Activated CD8-positive, alpha-beta memory T cell treated with anti-CD3 and anti-CD28 coated beads for 48 hours (primary cell): ENCODE measurements around the gene PPP1R9B.

ENCODE experiments used
- DNase-seq, 3 experiments: peaks; one replicate each; pipeline ENCODE4 v3.0.0-alpha.2; 2020; ENCODE audit warnings: low read depth in 2 of 3, low spot score in 2 of 3

PPP1R9B gene

DNA sequence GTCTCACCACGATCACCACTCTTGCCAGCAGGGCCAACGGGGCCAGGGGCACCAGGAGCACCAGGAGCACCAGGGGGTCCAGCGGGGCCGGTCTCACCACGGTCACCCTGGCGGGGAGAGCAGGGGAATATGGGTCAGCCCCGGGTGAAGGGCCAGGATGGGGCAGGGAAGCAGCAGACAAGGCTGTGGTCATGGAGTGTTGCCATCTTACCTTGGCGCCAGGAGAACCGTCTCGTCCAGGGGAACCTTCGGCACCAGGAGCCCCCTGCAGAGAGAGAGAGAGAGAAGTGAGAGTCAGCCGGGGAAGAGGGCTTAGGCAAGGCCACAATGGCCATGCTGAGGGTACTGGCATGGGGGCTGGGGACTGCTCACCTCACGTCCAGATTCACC is 38.0 kb upstream of the PPP1R9B start:
- DNase-seq: no peak

DNA sequence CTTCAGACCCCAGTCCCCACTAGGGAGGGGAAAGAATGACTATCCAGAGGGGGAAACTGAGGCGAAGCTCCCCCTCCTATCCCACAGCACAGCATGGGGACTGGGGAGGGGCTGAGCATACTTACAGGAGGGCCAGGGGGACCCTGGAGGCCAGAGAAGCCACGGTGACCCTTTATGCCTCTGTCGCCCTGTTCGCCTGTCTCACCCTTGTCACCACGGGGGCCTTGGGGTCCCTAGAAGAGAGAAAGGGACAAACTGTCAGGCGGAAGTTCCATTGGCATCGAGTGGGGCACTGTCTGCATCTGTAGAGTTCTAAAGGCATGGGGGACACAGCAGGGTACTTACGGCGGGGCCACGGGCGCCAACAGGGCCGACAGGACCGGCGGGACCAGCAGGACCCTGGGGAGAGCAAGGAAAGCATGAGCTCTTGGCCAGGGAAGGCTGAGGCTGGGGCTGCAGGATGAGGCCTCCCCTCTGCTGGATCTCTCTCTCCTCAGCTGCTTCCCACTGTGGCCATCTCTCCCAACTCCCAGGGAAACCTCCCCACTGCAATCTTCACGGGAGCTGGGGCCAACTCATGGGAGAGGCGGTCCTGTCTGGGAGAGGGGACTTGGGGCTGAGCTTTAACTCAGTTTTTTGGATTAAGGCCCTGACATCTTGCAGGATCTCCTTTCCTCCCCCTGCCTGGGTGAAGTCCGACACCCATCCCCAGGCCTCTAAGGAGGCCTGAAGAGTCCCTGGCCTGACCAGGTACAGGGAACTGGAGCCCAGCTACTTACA is 37.5 kb upstream of the PPP1R9B start:
- DNase-seq: no peak

DNA sequence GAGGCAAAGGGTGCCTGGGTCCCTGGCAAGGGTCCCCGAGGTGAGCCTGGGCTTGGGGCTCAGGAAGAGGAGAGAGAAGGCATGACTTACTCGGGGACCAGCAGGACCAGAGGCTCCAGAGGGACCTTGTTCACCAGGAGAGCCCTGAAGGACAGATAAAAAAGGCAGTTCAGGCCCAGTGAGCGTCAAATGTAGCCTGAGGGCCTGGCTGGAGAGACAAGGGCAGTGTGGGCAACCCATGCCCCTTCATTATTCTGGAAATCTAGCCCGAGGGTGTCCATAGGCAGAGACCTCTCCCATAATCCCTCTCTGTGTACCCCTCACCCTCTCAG is 36.9 kb upstream of the PPP1R9B start:
- DNase-seq: no peak

DNA sequence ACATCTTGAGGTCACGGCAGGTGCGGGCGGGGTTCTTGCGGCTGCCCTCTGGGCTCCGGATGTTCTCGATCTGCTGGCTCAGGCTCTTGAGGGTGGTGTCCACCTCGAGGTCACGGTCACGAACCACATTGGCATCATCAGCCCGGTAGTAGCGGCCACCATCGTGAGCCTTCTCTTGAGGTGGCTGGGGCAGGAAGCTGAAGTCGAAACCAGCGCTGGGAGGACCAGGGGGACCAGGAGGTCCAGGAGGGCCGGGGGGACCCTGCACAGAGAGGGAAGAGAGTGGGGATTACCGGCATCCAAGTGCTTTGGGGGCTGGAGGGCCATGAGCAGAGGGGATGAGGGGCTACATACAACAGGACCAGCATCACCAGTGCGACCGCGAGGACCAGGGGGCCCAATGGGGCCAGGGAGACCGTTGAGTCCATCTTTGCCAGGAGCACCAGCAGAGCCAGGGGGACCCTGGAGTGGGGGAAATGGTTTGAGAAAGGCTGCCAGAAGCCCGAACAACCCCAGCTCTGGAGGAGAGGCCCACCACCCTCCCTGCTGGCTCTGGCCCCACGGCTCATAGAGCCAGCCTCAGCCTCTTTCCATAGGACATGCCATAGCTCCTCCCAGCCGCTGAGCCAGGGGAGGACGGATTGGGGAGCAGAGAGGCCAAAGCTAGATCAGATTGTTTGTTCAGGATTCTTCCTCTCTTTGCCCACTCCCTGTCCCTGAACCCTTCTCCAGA is 36.4 kb upstream of the PPP1R9B start:
- no peak for DNase-seq

DNA sequence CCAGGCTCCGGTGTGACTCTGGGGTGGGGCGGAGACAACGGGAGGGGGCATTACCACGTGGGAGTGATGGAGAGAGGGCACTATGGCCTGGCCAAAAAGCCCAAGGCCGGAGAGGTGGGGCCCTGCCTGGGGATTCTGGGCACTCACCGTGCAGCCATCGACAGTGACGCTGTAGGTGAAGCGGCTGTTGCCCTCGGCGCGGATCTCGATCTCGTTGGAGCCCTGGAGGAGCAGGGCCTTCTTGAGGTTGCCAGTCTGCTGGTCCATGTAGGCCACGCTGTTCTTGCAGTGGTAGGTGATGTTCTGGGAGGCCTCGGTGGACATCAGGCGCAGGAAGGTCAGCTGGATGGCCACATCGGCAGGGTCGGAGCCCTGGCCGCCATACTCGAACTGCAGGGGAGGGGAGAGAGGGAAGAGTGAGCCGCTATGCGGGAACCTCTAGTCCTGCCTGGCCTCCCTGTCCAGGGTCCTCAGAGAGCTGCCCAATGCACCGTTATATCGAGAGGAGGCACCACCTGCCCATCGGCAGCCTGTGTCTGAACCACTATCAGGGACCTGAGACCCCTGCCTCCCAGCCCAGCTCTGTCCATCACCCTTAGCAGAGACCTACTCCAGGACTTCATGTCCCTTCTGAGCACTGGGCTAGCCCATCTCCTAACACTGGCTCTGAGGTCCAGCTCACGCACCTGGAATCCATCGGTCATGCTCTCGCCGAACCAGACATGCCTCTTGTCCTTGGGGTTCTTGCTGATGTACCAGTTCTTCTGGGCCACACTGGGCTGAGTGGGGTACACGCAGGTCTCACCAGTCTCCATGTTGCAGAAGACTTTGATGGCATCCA is 35.4 kb upstream of the PPP1R9B start:
- no peak for DNase-seq

DNA sequence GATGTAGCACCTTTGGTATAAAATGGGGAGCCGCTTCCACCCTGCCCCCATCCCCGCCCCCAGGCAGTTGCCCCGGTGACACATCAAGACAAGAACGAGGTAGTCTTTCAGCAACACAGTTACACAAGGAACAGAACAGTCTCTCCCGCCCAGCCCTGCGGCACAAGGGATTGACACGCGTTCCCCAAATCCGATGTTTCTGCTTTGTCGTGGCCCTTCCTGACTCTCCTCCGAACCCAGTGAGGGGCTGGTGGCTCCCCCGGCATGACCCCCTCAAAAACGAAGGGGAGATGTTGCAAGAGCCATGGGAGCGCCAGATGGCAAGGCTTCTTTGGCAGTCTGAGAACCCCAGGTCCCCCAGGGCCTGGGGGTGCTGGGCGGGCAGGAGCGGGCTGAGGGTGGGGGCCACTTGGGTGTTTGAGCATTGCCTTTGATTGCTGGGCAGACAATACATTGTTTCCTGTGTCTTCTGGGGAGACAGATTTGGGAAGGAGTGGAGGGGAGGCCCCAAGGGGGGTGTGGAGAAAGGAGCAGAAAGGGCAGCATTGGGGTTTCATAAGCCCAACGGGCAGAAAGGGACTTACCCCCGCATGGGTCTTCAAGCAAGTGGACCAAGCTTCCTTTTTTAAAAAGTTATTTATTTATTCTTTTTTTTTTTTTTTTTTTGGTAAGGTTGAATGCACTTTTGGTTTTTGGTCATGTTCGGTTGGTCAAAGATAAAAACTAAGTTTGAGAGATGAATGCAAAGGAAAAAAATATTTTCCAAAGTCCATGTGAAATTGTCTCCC is 34.3 kb upstream of the PPP1R9B start:
- DNase-seq: no peak

DNA sequence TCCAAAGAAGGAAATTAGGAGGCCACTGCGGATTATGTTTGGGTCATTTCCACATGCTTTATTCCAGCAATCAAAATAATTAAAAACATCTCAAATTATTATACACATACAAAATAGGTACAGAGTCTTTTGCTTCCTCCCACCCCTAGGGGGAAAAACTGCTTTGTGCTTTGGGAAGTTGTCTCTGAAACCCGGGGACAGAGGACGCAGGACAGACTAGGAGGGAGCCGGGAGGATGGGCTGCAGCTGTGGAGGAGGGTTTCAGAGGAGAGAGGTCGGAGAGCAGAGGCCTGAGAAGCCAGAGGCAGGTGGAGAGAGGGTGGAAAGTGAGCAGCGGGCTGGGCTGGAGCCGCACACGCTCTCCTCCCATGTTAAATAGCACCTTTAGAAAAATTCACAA is 33.6 kb upstream of the PPP1R9B start:
- DNase-seq: no peak

DNA sequence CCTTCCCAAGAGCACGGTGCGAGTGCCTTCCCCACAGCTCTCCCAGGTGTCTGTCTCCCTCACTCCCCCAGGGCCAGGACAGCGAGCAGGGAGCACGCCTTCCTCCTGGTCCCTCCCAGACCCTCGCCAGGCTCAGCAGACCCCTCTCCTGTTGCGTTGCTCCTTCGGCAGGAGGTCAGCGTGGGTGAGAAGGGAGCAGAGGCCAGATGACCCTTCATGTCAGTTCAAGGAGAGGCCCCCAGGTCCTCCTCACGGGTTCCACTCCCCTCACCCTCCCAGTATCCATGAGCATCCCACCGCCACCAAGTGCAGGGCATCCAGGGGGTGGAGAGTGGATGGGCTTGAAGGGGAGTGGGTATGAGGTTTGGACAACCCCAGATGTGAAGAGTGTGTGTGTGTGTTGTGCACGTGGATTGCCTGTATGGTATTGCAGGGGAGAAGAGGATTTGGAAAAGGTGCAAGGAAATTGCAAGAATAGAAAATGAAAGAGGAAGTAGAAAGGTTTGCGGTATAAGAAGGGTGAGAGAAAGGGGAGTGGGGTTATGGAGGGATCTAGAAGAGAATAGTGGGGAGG is 33.0 kb upstream of the PPP1R9B start:
- no peak for DNase-seq

DNA sequence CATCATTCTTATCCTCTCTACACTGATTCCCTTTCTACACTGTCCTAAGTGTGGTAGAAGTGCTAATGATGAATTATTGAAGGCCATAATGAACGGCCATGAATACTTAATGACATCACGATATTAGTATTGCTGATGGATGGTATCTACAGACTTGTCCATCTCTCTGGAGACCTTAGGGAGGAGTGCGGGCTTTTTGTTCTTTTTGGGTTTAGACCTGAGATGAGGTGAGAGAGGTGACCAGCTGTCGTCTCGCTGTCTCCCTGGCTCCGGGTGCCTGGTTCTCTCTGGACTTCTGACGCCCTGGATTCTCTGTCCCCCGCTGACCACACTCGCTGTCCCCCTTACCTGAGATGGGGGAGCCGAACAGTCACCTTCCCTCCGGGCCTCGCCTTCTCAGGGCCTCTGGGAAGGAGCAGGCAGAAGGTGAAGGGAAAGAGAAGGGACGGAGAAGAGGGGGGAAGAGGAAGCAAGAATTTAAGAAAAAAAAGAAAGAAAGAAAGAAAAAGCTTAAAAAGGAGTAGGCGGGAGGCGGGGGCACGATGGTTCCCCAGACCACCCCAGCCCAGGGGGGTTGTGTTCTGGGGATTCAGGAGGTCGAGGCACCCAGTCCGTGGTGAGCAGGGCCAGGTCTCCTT is 32.4 kb upstream of the PPP1R9B start:
- DNase-seq: no peak

DNA sequence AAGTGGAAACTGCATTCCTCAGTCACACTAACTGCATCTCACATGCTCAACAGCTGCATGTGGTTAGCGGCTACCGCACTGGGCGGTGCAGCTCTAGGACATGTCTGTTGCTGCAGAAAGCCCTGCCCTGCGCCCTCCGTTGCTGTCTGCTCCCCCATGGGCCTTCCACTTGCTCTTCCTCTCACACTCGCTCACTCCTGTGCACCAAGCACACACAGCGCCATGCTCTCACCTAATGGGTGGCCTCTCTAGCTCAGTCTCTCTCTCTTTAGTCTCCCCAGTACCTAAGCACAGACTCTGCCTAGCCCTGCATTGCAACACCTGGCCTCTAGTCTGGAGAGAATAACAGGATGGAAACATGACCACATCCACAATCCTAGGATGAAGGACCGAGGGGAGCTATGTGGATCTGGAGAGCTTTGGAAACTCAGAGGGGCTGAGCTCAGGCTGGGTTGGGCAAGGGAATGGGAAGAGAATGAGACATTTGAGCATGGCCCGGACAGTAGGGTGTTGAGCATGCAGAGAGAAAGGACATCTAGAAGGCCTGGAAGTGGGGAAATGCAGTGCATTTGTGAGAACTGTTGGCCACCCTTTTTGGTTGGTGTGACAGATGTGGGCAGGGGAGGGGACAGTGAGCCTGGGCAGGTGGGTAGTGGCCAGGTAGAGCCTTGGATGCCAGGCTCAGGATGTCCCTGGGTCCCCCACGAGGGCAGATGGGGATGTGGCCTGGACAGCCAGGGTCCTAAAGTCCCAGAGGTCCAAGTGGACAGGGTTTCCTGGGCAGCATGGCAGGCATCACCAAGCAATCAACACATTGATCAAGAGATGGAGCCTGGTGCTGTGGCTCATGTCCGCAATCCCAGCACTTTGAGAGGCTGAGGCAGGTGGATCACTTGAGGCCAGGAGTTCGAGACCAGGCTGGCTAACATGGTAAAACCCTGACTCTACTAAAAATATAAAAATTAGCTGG is 31.4 kb upstream of the PPP1R9B start:
- no peak for DNase-seq

DNA sequence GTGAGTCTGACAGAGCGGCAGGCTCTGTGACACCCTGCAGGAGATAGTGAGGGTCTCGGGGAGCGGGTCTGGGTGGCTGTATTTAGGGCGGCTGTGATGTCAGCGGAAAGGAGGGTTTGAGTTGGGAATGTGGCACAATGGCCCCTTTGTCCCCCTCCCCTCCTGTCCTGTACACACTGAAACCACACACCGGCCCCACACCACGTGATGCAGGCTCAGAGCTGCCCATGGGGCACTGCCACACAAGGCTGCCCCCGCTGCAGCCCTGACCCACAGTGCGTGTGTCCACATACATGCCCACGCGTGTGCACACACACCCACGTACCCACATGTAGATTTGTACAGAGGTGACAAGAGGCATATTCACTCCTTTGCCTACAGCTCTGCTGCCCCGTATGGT is 30.7 kb upstream of the PPP1R9B start:
- no peak for DNase-seq

DNA sequence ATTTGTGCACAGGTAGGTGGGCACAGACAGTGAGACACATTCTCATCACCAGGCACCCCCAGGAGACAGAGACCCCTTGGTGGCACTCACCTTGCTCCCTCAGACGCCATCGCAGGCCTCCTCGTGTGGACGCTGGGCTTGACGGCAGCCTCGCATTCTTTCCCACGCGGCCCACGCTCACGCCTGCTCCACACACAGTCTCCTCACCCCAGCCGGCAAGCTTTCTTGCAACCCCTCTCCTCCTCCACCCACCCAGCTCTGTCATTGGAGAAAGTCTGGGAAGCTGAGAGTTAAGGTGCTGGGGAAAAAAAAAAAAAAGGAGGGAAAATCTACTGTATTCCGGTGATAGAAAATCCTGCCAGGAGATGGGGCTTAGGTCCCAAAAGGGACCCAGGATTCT is 30.1 kb upstream of the PPP1R9B start:
- no peak for DNase-seq

DNA sequence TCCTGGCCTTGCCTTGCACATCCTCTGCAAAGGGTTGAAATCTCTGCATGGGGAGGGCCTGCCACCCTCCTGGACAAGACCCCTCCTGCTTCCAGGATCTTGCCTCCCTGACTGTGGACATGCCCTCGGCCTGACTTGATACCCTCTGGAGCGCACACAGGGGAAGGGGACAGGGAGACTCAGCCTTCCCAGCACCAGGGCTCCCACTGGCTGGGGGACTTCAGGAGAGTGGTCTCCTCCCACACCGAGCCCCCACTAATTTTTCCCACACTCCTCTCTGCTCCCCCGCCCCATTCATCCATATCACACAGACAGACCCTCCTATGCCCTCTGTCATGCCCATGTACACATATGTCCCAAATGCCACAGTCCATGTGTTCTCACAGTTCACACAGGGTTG is 29.6 kb upstream of the PPP1R9B start:
- DNase-seq: no peak

DNA sequence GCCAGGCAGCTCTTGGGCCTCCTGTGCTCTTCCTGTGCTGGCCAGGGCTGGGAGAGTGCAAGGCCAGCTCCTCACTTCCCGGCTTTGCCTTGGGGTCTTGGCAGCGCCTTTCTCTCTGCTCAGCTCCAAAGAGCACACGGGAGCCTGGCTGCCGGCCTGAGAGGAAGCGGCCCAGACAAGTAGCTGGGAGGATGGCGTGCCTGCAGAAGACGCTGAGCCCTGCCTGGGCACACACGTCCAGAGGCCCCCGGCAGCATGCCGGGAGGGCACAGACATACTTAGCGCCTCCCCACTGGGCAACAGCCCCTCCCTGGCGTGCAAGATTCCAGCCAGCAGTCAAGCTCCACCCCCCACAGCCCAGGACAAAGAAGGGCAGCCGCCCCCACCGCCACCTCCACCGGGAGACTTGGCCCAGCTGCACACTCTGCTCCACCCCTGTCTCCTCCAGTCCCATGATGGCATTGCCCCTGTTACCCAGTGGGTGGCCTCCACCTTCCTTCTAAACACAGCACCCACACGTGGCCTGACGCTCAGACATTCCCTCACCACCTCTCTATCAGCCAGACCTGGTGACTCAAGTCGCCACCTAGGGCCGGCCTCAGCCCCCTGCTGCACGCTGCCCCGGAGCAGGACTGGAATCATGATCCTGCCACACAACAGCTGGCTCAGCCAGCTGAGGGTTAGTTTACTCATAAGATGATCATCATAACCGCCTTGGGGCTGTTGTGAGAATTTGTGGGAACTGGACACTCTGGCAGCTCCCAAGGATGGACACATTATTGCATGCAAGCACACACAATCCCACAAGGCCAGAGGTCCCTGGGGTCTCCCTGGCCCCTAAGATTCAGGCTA is 27.7 kb upstream of the PPP1R9B start:
- DNase-seq: no peak

DNA sequence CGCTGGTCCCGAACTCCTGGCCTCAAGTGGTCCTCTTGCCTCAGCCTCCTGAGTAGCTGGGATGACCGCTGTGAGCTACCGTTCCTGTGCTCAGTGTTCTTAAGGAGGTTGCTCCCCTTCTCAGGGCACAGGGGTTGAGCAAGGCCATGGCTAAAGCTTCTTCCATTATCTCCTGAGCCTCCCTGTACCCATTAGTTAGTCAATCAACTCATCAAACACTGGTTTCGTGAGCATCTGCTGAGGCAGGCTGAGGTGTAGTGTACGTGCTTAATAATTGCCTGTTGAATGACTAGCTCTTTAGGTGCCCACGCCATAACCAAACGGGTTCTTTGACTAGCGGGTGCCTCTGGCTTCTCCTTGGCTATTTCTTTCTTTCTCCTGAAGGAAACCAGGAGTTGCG is 27.0 kb upstream of the PPP1R9B start:
- no peak for DNase-seq

DNA sequence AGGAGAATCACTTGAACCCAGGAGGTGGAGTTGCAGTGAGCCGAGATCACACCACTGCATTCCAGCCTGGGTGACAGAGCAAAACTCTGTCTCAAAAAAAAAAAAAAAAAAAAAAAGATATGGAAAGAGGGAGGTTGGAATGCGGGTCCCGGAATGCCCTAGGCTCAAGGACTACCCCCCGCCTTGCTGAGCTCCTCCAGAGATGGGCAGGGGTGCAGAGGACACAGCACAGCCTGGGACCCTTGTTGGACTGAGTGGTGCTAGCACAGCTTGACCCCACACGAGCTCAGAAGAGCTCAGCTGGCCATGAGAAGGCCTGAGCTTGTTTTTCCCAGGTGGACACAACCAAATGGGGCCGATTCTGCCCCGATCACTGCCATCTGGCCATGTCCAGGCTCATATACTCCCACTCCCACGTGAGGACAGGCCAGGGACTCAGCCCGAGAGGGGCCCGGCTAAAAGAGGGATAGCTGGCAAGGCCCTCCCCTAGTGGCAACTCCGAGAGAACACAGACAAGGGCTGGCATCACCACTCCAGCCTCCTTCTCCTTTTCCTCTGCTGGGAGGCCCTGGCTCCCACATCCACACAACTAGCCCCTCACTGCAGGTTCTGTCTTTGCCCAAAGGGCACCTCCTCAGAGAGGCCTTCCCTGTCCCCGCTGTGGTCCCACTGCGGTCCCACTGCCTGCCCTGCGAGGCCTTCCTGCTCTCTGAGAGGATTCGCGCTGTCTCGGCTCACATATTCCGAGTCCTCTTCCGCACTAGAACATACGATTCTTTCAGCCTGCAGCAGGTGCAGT is 26.3 kb upstream of the PPP1R9B start:
- no peak for DNase-seq

DNA sequence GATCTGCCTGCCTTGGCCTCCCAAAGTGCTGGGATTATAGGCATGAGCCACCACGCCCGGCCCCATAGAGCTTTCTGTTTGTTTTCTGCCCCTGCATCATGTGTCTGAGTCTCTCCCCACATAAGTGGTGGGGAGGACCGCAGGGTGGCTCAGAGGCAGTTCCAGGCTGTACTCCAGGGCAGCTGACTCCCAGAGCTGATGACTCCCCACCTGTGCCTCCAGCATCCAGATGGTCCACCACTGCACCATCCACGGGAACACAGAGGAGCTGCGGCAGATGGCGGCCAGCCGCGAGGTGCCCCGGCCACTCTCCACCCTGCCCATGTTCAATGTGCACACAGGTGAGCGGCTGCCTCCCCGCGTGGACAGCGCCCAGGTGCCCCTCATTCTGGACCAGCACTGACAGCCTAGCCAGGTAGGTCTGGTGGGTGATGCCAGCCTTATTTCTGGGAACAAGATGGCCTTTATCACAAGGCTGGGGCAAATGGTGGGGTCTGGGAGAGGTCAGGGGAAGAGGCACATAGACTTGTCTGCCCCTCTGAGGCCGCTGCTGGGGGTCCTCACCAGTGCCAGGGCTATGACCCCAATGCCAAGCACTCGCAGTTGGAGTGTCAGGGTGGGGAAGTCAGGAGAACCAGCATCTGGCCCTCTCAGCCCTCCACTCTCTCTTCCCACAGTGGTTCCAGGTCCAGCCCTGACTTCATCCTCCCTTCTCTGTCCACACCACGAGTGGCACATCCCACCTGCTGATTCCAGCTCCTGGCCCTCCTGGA is 24.7 kb upstream of the PPP1R9B start:
- DNase-seq: no peak
